ENCODE measurements around the gene HYCC1. TPM values are rescaled to one million over a fixed set of nuclear protein-coding genes. Genes with fewer than 3 reads are reported as not detected.

The HYCC1 gene
- total and polyA plus RNA-seq, 7 donors = 1.4 to 49.9 (median 28.8) TPM

GRCh38 chr7:23000597-23001360 is 13.2 kb downstream of the HYCC1 start:
- H3K4me1 ChIP-seq = peaks cover 0 to 16% (median 0%) of the 10 kb centered on the region in 4 donors
- intact Hi-C loops (cut with DNase I) = no loop called here
- WGBS, 2 donors = 78 to 89% methylated on average over 4 of the region's 4 CpGs
- H3K36me3 ChIP-seq = no peaks in the 10 kb centered on the region
- no peak overlapping the region for H3K27ac ChIP-seq
- H3K9me3 ChIP-seq = no peaks in the 10 kb centered on the region
- no peak overlapping the region for H3K4me3 ChIP-seq
- TF ChIP-seq POLR2A (IDR thresholded peaks at IDR 0.05) (no peak), CTCF (IDR thresholded peaks at IDR 0.05) (no peak), EP300 (IDR thresholded peaks at IDR 0.05) (no peak), POLR2AphosphoS5 (IDR thresholded peaks at IDR 0.05) (no peak)
- no peaks in the 10 kb centered on the region for H3K27me3 ChIP-seq
- no peak for DNase-seq

- Histone ChIP-seq H3K27me3 (no peaks in the 10 kb centered on the region), H3K36me3 (no peaks in the 10 kb centered on the region), H3K4me1 (peaks cover 0 to 7% (median 0%) of the 10 kb centered on the region in 4 donors), H3K4me3 (no peak overlapping the region), H3K9me3 (no peaks in the 10 kb centered on the region), H3K27ac (no peak overlapping the region)
- intact Hi-C loops (cut with DNase I) = no loop called here
- WGBS, 2 donors = 67 to 76% methylated on average over 2 of the region's 2 CpGs
- TF ChIP-seq POLR2AphosphoS5 (IDR thresholded peaks at IDR 0.05) (no peak), CTCF (IDR thresholded peaks at IDR 0.05) (no peak), EP300 (IDR thresholded peaks at IDR 0.05) (no peak), POLR2A (IDR thresholded peaks at IDR 0.05) (no peak)
- no peak for DNase-seq
These were observed 15.4 kb downstream of the HYCC1 start for GRCh38 chr7:22998519-22998896.

- WGBS, 2 donors = 76 to 86% methylated on average over 2 of the region's 2 CpGs
- no peaks in the 10 kb centered on the region for H3K27me3 ChIP-seq
- peaks cover 0 to 5% (median 0%) of the 10 kb centered on the region in 4 donors for H3K4me1 ChIP-seq
- no peak overlapping the region for H3K27ac ChIP-seq
- no peaks in the 10 kb centered on the region for H3K9me3 ChIP-seq
- DNase-seq = no peak
- H3K4me3 ChIP-seq = no peak overlapping the region
- TF ChIP-seq POLR2A (IDR thresholded peaks at IDR 0.05) = no peak
- no peak for TF ChIP-seq POLR2AphosphoS5 (IDR thresholded peaks at IDR 0.05)
- TF ChIP-seq CTCF (IDR thresholded peaks at IDR 0.05) = no peak
- no peaks in the 10 kb centered on the region for H3K36me3 ChIP-seq
- intact Hi-C loops (cut with DNase I) = no loop called here
These were observed 15.9 kb downstream of the HYCC1 start for GRCh38 chr7:22997871-22998518.

- Histone ChIP-seq H3K36me3 (no peaks in the 10 kb centered on the region), H3K9me3 (no peaks in the 10 kb centered on the region), H3K4me3 (no peak overlapping the region), H3K27me3 (no peaks in the 10 kb centered on the region), H3K4me1 (peaks cover 0 to 5% (median 0%) of the 10 kb centered on the region in 4 donors), H3K27ac (no peak overlapping the region)
- WGBS, 2 donors = 8 to 59% methylated on average over 1 of the region's 1 CpG
- intact Hi-C loops (cut with DNase I) = no loop called here
- TF ChIP-seq POLR2AphosphoS5 (IDR thresholded peaks at IDR 0.05) (no peak), CTCF (IDR thresholded peaks at IDR 0.05) (no peak), POLR2A (IDR thresholded peaks at IDR 0.05) (no peak), EP300 (IDR thresholded peaks at IDR 0.05) (no peak)
- no peak for DNase-seq
These were observed 17.5 kb downstream of the HYCC1 start for GRCh38 chr7:22996470-22996869.
